ENCODE measurements around the gene MLC1.

Gene MLC1

GRCh38 chr22:50076646-50077535 lies 8.3 kb downstream of the MLC1 start:
- no peak for DNase-seq (ENCODE audit: low read depth)

DNA sequence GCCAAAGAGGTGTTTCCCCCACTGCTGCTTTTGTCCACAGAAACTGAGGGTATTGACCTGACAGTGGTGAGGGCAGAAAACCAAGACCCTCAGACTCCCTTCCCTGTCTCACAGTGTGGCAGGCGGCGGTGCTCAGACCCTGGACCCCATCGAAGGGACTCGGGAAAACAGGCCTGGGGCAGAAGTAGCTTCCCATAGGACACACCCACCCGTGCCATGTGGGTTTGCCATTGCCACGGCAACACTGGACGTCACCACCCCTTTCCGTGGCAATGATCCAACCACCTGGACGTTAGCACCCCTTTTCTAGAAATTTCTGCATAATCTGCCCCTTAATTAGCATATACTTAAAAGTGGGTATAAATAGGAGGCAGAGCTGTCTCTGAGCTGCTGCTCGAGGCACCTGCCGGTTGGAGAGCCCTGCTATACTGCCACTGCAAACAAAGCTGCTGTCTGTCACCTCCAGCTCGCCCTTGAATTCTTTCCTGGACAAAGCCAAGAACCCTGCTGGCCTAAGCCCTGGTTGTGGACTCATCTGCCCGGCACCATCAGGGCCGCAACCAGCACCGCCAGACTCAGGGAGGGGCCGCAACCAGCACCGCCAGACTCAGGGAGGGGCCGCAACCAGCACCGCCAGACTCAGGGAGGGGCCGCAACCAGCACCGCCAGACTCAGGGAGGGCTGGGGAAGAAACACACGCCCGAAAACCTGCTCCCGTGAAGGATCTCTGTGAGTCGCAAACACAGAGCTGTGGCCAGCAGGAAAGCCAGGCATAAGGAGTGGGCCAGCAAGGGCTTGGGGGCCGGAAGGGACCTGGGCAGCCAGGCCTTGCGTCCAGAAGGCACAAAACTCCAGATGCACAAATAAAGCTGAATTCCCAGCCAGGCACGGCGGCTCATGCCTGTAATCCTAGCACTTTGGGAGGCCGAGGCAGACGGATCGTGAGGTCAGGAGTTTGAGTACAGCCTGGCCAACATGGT lies 10.4 kb downstream of the MLC1 start:
- DNase-seq (ENCODE audit: low read depth) = no peak

DNA sequence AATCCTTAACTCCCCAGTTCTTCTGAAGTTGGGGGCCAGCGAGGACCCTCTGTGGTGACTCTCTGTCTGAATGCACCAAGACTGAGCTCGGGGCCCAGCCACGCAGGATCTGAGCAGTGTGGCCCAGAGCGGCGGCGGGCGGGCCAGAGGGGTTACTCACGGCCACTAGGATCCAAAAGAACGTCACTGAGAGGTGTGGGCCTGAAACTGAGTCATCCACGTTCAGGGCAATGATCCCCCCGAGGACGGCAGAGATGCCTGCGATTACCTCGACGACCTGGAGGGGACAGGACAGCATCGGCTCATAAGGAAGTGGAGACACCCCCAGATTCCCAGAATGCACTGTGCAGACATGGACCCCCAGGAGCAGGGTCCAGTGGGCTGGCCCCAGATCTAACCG lies 11.2 kb downstream of the MLC1 start:
- no peak for DNase-seq (ENCODE audit: low read depth)

- no peak for DNase-seq (ENCODE audit: low read depth)
These were observed 12.3 kb downstream of the MLC1 start for GRCh38 chr22:50072714-50073538.

DNA sequence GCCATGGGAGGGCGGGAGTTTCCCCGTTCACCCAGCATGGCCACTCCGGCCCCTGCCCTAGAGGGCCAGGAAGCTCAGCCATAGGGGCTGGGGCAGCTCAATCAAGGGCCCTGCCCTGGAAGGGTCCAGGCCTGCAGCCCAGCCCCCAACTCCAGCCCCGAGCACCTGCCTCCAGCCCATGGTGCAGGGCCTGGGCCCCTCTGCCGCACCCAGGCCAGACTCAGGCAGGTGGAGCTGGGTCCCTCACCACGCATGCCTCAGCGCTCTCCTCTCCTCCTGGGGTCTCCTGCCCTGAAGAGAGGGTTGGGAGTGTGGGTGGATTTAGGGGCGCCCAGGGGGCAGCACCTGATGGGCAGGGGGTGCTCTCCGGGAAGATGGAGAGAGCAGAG lies 13.1 kb downstream of the MLC1 start:
- DNase-seq (ENCODE audit: low read depth) = no peak

- no peak for DNase-seq (ENCODE audit: low read depth)
These were observed 13.6 kb downstream of the MLC1 start for GRCh38 chr22:50071432-50072166.

DNA sequence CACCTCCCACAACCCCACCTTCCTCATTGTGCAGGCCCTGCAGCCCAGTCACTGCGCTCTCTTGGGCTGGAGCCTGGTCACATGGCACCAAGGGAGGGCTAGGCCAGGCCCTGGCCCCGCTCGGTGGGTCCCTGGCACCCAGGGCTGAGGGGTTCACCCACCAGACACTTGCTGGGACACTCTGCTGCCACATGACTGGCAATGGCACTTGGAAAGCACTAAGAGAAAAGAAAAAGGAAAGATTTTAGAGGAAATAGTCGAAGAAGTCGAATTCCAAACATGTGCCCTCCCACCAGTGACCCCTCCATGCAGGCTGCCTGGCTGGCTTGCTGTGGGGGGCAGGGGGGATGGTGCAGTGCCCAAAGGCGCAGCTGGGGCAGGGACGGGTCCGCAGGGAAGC lies 14.9 kb downstream of the MLC1 start:
- DNase-seq (ENCODE audit: low read depth) = no peak

GRCh38 chr22:50068096-50068495 lies 17.1 kb downstream of the MLC1 start:
- DNase-seq (ENCODE audit: low read depth) = no peak

GRCh38 chr22:50067244-50067643 lies 18.0 kb downstream of the MLC1 start:
- DNase-seq (ENCODE audit: low read depth) = no peak

DNA sequence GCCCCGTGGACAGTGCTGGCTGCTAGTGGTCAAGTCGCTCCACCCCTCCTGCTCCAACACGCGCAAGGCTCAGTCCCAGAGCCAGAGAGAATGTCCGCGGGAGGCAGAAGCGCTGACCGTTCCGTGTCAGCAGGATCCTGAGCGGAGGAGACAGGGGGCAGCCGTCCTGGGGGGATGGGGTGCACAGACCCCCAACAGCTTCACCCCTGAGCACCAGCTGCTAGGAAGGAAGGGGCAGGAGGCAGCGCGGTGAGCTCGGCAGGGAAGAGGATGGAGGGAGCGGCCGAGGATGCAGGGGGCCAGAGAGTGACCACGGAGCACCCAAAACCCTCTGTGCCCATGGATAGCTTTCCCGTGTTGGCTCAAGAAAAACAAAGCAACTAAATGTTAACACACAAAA lies 20.8 kb downstream of the MLC1 start:
- DNase-seq (ENCODE audit: low read depth) = no peak

GRCh38 chr22:50063589-50064393 lies 21.4 kb downstream of the MLC1 start:
- no peak for DNase-seq (ENCODE audit: low read depth)

GRCh38 chr22:50062509-50063135 lies 22.6 kb downstream of the MLC1 start:
- no peak for DNase-seq (ENCODE audit: low read depth)

DNA sequence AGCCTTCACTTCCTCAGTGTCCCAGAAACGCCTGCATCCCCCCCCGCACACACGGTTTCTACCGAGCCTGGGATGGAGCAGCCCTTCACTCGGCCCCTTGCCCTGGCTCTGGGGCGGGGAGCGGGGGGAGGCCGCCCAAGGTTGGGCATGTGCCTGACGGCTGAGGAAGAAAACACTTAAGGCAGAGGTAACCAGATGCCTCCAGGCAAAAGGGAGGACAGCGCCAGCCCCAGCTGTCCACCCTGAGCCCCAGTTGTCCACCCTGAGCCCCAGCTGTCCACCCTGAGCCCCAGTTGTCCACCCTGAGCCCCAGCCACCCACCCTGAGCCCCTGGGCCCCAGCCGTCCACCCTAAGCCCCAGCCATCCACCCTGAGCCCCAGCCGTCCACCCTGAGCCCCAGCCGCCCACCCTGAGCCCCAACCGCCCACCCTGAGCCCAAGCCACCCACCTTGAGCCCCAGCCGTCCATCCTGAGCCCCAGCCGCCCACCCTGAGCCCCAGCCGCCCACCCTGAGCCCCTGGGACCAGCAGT lies 23.3 kb downstream of the MLC1 start:
- no peak for DNase-seq (ENCODE audit: low read depth)

GRCh38 chr22:50061141-50061823 lies 23.9 kb downstream of the MLC1 start:
- no peak for DNase-seq (ENCODE audit: low read depth)

DNA sequence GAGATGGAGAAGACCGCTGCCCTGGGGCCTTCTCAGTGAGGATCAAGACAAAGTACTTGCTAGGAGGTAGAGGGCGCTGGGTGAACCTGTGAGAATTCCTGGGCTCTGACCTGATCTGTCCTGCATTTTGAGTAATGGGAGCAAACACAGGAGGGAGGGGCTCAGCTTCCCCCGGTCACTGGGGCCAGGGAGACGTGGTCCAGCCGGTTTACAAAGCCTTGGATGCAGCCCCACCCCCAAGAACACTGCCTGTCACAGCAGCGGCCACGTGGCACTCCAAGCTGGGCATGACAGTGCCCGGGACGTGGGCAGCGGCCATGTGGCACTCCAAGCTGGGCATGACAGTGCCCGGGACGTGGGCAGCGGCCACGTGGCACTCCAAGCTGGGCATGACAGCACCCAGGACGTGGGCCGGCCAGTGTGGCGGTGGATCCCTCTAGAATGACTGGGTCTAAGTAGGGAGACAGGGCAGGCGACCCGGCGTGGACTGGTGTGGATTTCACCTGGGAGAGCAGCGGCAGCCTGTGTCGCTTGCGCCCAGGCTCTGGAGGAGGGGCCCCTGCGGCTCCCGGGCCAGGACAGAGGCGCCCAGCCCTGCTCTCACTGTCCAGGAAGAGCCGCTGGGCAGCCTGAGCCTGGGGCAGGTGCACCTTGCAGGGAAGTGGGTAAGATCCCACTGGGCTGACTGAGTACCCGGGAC lies 24.6 kb downstream of the MLC1 start:
- no peak for DNase-seq (ENCODE audit: low read depth)

GRCh38 chr22:50059881-50060262 lies 25.4 kb downstream of the MLC1 start:
- DNase-seq (ENCODE audit: low read depth) = no peak

DNA sequence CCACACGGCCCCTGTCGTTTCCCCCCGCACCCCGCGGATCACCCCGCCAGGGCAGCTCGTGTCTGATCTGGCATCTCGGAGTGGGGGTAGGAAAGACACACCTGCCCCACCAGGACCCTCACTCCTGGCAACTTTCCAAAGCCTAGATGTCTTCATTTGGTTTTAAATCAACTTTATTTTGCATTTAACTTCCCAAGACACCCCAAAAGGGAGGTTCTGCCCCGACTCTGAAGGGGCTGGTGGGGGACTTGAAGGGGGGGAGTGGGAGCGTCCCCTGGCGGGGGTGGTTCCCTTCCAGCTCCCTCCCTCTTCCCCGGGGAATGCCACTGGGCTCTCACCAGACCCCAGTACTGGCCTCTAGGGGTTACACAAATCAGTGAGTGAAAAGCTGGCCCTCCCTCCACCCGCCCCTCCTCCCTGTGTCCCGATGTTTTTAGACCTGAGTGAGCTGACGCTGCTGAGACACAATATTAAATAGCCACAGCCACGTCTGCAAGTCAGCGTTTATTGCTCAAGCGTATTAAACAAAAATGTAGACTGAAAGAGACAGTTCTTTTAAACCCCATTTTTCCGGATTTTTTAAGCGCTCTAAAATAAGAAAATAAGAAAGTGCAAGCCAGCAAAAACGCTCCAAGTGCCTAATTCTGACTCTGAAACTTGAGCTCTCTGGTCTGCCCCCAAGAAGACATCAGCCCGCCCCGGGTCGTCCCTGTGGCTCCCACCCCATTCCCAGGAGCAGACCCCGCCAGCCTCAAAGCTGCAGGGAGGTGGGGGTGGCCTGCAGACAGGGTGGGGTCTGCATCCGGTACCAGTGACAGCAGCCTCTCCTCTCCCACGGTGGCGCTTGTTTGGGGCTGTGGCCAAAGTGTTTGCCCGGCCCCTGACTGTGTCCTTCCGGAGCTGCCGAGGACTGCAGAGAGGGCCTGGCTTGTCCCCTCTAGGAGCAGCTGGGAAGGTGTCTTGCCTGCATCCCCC lies 26.0 kb downstream of the MLC1 start:
- no peak for DNase-seq (ENCODE audit: low read depth)

Data from activated gamma-delta T cell treated with anti-CD3 and anti-CD28 coated beads, Interleukin-2, amount 50 U/mL, for 16 hours (primary cell).